A549 treated with Hydrocortisone at 1 μM for 4 hours (cell line): ENCODE data around the gene IL17REL. TPM values are rescaled to one million over a fixed set of nuclear protein-coding genes. Genes with fewer than 3 reads are reported as not detected.

Experiments used
- total RNA-seq: library from RNA; stranded (reverse); fragments of 200-300 nt; extraction: Qiagen RNA extraction; gene quantifications from 5 replicates; pipeline ENCODE4 v1.2.3, GENCODE V29; 2022

Gene IL17REL
- 0.05 to 0.06 TPM in 2 of 5 replicates, not detected in the others for total RNA-seq

DNA sequence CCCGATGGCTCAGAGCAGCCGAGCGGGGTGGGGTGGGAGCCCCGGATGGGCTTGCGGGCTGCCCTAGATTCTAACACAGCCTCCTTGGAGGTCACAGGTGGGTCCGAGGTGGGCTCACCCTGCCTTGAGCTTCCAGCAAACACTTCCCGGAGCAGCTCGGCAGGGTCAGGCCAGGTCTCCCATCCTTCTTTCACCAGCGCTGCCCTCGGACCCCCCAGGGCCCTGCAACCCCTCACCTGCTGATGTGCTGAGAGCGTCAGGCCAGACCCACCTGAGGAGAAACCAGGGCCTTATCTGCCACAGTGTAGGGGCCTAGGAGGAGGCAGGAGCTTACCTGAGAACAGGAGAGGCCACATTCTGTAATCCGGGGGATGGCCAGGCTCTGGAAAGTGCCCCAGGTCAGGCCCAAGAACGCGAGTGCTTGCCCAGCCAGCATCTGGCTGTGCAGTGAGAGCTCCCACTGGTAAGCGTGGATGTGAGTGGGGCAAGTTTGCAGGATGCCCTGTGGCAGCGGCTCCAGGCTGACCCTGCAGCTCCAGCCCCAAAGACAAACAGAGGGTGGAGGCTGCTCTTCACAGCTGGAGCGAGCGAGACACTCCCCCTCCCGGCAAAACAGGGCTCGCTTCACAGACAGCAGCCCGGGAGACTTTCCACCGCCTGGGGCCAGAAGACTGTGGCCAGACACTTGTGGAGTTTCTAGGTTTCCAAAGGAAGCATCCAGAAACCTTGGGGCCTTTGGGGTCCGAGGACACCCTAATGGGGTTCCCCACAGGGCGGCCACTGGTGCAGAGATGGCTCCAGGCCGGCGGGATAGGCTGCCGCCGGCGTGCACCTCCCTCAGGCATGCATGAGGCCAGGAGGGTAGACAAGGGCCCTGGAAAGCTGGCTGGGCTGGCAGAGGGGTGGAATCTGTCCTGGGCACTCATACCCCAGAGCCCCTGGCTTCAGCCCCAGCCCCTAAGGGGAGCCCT, at the start of gene IL17REL:
Gene IL17REL (minus strand): TSS at position 555 of the 971 bp plus-strand sequence. CDS start 119 bp downstream, at position 436.

GRCh38 chr22:50058061-50058905, 45.7 kb upstream of the IL17REL start, which contains the start of gene TTLL8:
TSS of gene TTLL8 (minus strand) at chr22:50058298.

GRCh38 chr22:49960159-49961004, 52.2 kb downstream of the IL17REL start, which contains the start of gene PIM3:
TSS of gene PIM3 (plus strand) at chr22:49960772. CDS start at chr22:49960948, 176 bp downstream.

Other genes starting within 250 kb of the IL17REL start
- 13.0 to 16.3 TPM (median 15.1 TPM) in 5 replicates for gene BRD1, start 184.9 kb downstream of the IL17REL start, total RNA-seq
- 9.0 to 14.3 TPM (median 11.9 TPM) in 5 replicates for gene ZBED4, start 158.9 kb downstream of the IL17REL start, total RNA-seq
- gene ALG12, start 94.3 kb downstream of the IL17REL start, total RNA-seq = 7.5 to 13.8 TPM (median 10.1 TPM) in 5 replicates
- gene CRELD2, start 94.1 kb downstream of the IL17REL start, total RNA-seq = 22.4 to 28.9 TPM (median 28.0 TPM) in 5 replicates
- 47.7 to 76.4 TPM (median 72.4 TPM) in 5 replicates for gene PIM3, start 52.0 kb downstream of the IL17REL start, total RNA-seq
- gene TTLL8, start 45.5 kb upstream of the IL17REL start, total RNA-seq = not detected in 5 replicates
- gene MLC1, start 72.7 kb upstream of the IL17REL start, total RNA-seq = 0.02 TPM in 1 of 5 replicates, not detected in the others
- gene MOV10L1, start 77.2 kb upstream of the IL17REL start, total RNA-seq = 0.03 TPM in 1 of 5 replicates, not detected in the others
- gene PANX2, start 158.0 kb upstream of the IL17REL start, total RNA-seq = 5.0 to 5.8 TPM (median 5.5 TPM) in 5 replicates
- gene TRABD, start 173.1 kb upstream of the IL17REL start, total RNA-seq = 24.5 to 36.3 TPM (median 35.2 TPM) in 5 replicates
- gene SELENOO, start 188.2 kb upstream of the IL17REL start, total RNA-seq = 16.1 to 20.4 TPM (median 19.0 TPM) in 5 replicates
- 8.3 to 10.8 TPM (median 9.3 TPM) in 5 replicates for gene TUBGCP6, start 232.3 kb upstream of the IL17REL start, total RNA-seq
- 8.5 to 11.5 TPM (median 11.1 TPM) in 5 replicates for gene HDAC10, start 238.5 kb upstream of the IL17REL start, total RNA-seq
- 21.1 to 25.9 TPM (median 24.1 TPM) in 5 replicates for gene MAPK12, start 248.9 kb upstream of the IL17REL start, total RNA-seq